Endothelial cell of umbilical vein (primary cell): ENCODE data around the gene GATD1. TPM values are rescaled to one million over a fixed set of nuclear protein-coding genes. Genes with fewer than 3 reads are reported as not detected.

ENCODE experiments used
- BruUV-seq: library from RNA; stranded (reverse); fragments of 400-500 nt; replicated peaks from 2 replicates; lab custom pipeline; 2021; lab: Mats Ljungman, UMichigan
- CTCF ChIA-PET: fragments of 300-600, 350-600 bp; sonication (Branson Sonifier 250); formaldehyde crosslinking; loops from one replicate; lab custom pipeline; 2021; ENCODE audit warnings: antibody characterized with exemption, inconsistent platforms; lab: Charles Lee
- POLR2A ChIA-PET: fragments of 300-600, 350-600 bp; sonication (Branson Sonifier 250); formaldehyde crosslinking; loops from one replicate; lab custom pipeline; 2021; ENCODE audit warnings: antibody characterized with exemption, inconsistent platforms; lab: Charles Lee
- DNase-seq: peaks from one replicate; pipeline ENCODE4 v3.0.0-alpha.2; 2011; ENCODE audit warnings: low read depth, low spot score
- FAIRE-seq: peaks from 2 replicates; lab custom pipeline; 2011; peaks lifted over from hg19 to GRCh38; lab: Jason Lieb, UNC
- H2AFZ ChIP-seq: 2 replicates; pipeline ENCODE4 v1.6.0; 2012; ENCODE audit warnings: low read depth, low read length, control low read depth, inconsistent platforms
- H3K27ac ChIP-seq: 2 replicates; pipeline ENCODE4 v1.5.1; 2011; ENCODE audit warnings: low read depth, mild to moderate bottlenecking, control low read depth, low read length, moderate library complexity; ENCODE audit not compliant: insufficient read depth
- H3K27me3 ChIP-seq, 2 experiments: 2 replicates each; pipeline versions ENCODE4 v1.6.0 to v1.6.1; 2011; ENCODE audit warnings: low read length in 2 of 2, mixed read lengths in 1 of 2; ENCODE audit not compliant: control insufficient read depth in 2 of 2, insufficient read depth in 2 of 2
- H3K36me3 ChIP-seq, 2 experiments: 2 replicates in 1 of 2; 3 replicates in 1 of 2; pipeline ENCODE4 v1.5.1; 2011; ENCODE audit warnings: low read length in 2 of 2, mild to moderate bottlenecking in 1 of 2, moderate library complexity in 1 of 2; ENCODE audit not compliant: control insufficient read depth in 2 of 2, insufficient read depth in 2 of 2; ENCODE audit errors: extremely low read depth in 1 of 2
- H3K4me1 ChIP-seq: 3 replicates; pipeline ENCODE4 v1.5.1; 2011; ENCODE audit warnings: mild to moderate bottlenecking, low read length; ENCODE audit not compliant: control insufficient read depth, insufficient read depth; ENCODE audit errors: extremely low read depth
- H3K4me2 ChIP-seq: 2 replicates; pipeline ENCODE4 v1.6.1; 2011; ENCODE audit warnings: low read length, control low read depth, mixed read lengths; ENCODE audit not compliant: insufficient read depth
- H3K4me3 ChIP-seq, 3 experiments: fragments of 200-600 bp in 1 of 3; sonication (generic), shearing (Covaris generic) in 1 of 3; replicated peaks in 1 of 3; 2 replicates each; pipeline ENCODE4 v1.5.1; 2011 to 2016; ENCODE audit warnings: control low read depth in 3 of 3, low read length in 3 of 3, mild to moderate bottlenecking in 2 of 3, inconsistent platforms in 1 of 3, low read depth in 1 of 3, moderate library complexity in 1 of 3; ENCODE audit not compliant: insufficient read depth in 1 of 3
- H3K79me2 ChIP-seq: 2 replicates; pipeline ENCODE4 v1.6.0; 2012; ENCODE audit warnings: low read length, inconsistent platforms; ENCODE audit not compliant: control insufficient read depth, insufficient read depth
- H3K9ac ChIP-seq: replicated peaks from 2 replicates; pipeline ENCODE3; 2011; ENCODE audit warnings: low read length, control low read depth; ENCODE audit not compliant: insufficient read depth; ENCODE audit errors: extremely low read depth
- H3K9me1 ChIP-seq: replicated peaks from 3 replicates; pipeline ENCODE4 v1.6.0; 2011; ENCODE audit warnings: mild to moderate bottlenecking, low read length; ENCODE audit not compliant: control insufficient read depth, insufficient read depth; ENCODE audit errors: extremely low read depth
- H3K9me3 ChIP-seq: replicated peaks from 2 replicates; pipeline ENCODE4 v1.5.1; 2012; ENCODE audit warnings: low read length, inconsistent platforms; ENCODE audit not compliant: control insufficient read depth, insufficient read depth
- H4K20me1 ChIP-seq: replicated peaks from 2 replicates; pipeline ENCODE3; 2011; ENCODE audit warnings: mild to moderate bottlenecking, low read length; ENCODE audit not compliant: control insufficient read depth, insufficient read depth; ENCODE audit errors: extremely low read depth
- FOS ChIP-seq: IDR thresholded peaks from 2 replicates; pipeline ENCODE4 v1.6.1; 2011; ENCODE audit warnings: mild to moderate bottlenecking, low read length, moderate library complexity, borderline replicate concordance; ENCODE audit not compliant: insufficient read depth
- POLR2AphosphoS5 ChIP-seq: IDR thresholded peaks from 2 replicates; pipeline ENCODE4 v1.6.1; 2012; ENCODE audit warnings: low read depth, mild to moderate bottlenecking, control low read depth, low read length, moderate library complexity; ENCODE audit not compliant: insufficient read depth
- dilution Hi-C: fragments of 300-500 bp; cut with MboI; formaldehyde crosslinking; loops from one replicate; pipeline ENCODE4 v1.15.0; 2019; ENCODE audit warnings: low sequenced_read_pairs; ENCODE audit not compliant: extremely low pct_ligation_motif_present
- intact Hi-C: fragments of 100-400 bp; cut with micrococcal nuclease; formaldehyde crosslinking; loops from one replicate; pipeline ENCODE4 v1.10.0; 2022
- polyA plus RNA-seq, 4 experiments: library from polyadenylated mRNA; depleted of rRNA in 3 of 4; stranded (reverse) in 3 of 4; unstranded in 1 of 4; fragments of >200 nt; gene quantifications; 2 replicates each; pipeline versions ENCODE4 v1.2.1 to v1.2.3, GENCODE V29; 2011 to 2012; ENCODE audit warnings: missing spikeins in 1 of 4
- total RNA-seq: library from RNA; stranded (reverse); gene quantifications from 2 replicates; pipeline ENCODE4 v1.2.3, GENCODE V29; 2021
- TF ChIP-seq, protein P1 (sequence below), 2 donors: IDR thresholded peaks; 1 replicate in 1 of 2; 2 replicates in 1 of 2; pipeline ENCODE4 v1.5.1; 2011; ENCODE audit warnings: low read length in 2 of 2, mild to moderate bottlenecking in 2 of 2, moderate library complexity in 2 of 2, control low read depth in 1 of 2, inconsistent platforms in 1 of 2, low read depth in 1 of 2; ENCODE audit not compliant: insufficient read depth in 1 of 2; ENCODE audit errors: extremely low read depth in 1 of 2

Gene GATD1
- total and polyA plus RNA-seq, 2 donors (not counting 3 experiments of a cell fraction or from before 2014, with no cell fraction given) = 70.6 to 83.1 TPM

GRCh38 chr11:765025-765801 lies 12.1 kb downstream of the GATD1 start:
- H3K9ac ChIP-seq = no peak overlapping the region
- H4K20me1 ChIP-seq = no peaks in the 10 kb centered on the region
- FAIRE-seq = peak; percentile 60
- H3K36me3 ChIP-seq = peaks cover 15 to 30% of the 10 kb centered on the region in 2 experiments
- H3K27me3 ChIP-seq = no peaks in the 10 kb centered on the region
- intact Hi-C loops = no loop called here
- ChIA-PET CTCF (interaction anchor here (1.3 to 1.7 kb wide), 3 partner anchors 8 to 12 kb away, joined by 3 to 5 read pairs (median 4); no protein-coding TSS in a partner anchor), POLR2A (no interaction called here)
- H3K9me3 ChIP-seq = no peaks in the 10 kb centered on the region
- peak; percentile 53 for DNase-seq
- TF ChIP-seq, protein P1, sequence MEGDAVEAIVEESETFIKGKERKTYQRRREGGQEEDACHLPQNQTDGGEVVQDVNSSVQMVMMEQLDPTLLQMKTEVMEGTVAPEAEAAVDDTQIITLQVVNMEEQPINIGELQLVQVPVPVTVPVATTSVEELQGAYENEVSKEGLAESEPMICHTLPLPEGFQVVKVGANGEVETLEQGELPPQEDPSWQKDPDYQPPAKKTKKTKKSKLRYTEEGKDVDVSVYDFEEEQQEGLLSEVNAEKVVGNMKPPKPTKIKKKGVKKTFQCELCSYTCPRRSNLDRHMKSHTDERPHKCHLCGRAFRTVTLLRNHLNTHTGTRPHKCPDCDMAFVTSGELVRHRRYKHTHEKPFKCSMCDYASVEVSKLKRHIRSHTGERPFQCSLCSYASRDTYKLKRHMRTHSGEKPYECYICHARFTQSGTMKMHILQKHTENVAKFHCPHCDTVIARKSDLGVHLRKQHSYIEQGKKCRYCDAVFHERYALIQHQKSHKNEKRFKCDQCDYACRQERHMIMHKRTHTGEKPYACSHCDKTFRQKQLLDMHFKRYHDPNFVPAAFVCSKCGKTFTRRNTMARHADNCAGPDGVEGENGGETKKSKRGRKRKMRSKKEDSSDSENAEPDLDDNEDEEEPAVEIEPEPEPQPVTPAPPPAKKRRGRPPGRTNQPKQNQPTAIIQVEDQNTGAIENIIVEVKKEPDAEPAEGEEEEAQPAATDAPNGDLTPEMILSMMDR (IDR thresholded peaks at IDR 0.05; ENCODE audit: extremely low read depth in 1 of 2, insufficient read depth in 1 of 2, low read depth in 1 of 2, low read length in 2 of 2) = peak; percentile 46 to 68
- peak; percentile 37 for TF ChIP-seq POLR2AphosphoS5
- no peak for TF ChIP-seq FOS
- no peak overlapping the region for H3K4me2 ChIP-seq
- H3K4me1 ChIP-seq = no peaks in the 10 kb centered on the region
- dilution Hi-C loops = no loop called here
- H3K9me1 ChIP-seq = no peaks in the 10 kb centered on the region
- no peaks in the 10 kb centered on the region for H3K79me2 ChIP-seq
- no peak overlapping the region for H3K27ac ChIP-seq
- BruUV-seq = no TSS peak
- no peak overlapping the region for H2AFZ ChIP-seq
- H3K4me3 ChIP-seq = no peak overlapping the region
